Suprapubic skin (tissue), 4 donors: ENCODE results near the gene NSMF. TPM values are rescaled to one million over a fixed set of nuclear protein-coding genes. Genes with fewer than 3 reads are reported as not detected.

Experiments
- DNase-seq, 2 donors: peaks; one replicate each; pipeline ENCODE4 v3.0.0-alpha.2; 2019; ENCODE audit warnings: low spot score in 2 of 2
- H3K27ac ChIP-seq: fragments of 200-600 bp; sonication (generic); one replicate; pipeline ENCODE4 v1.5.1; 2019
- H3K27me3 ChIP-seq: fragments of 200-600 bp; sonication (generic); one replicate; pipeline ENCODE4 v1.5.1; 2019
- H3K36me3 ChIP-seq: fragments of 200-600 bp; sonication (generic); one replicate; pipeline ENCODE4 v1.5.1; 2019
- H3K4me1 ChIP-seq: fragments of 200-600 bp; sonication (generic); one replicate; pipeline ENCODE4 v1.5.1; 2019
- H3K4me3 ChIP-seq: fragments of 200-600 bp; sonication (generic); one replicate; pipeline ENCODE4 v1.5.1; 2019; ENCODE audit warnings: mild to moderate bottlenecking
- H3K9me3 ChIP-seq: fragments of 200-600 bp; sonication (generic); one replicate; pipeline ENCODE4 v1.5.1; 2019
- CTCF ChIP-seq, 2 donors: fragments of 200-600 bp in 1 of 2; fragments of 450-650 bp in 1 of 2; sonication (generic) in 1 of 2; IDR thresholded peaks; one replicate each; pipeline ENCODE4 v1.5.1; 2016 to 2019; ENCODE audit warnings: antibody characterized with exemption in 2 of 2, mild to moderate bottlenecking in 1 of 2, moderate library complexity in 1 of 2
- EP300 ChIP-seq: sonication (generic); formaldehyde crosslinking; IDR thresholded peaks from one replicate; pipeline ENCODE4 v1.6.1; 2017; ENCODE audit warnings: antibody characterized with exemption
- POLR2A ChIP-seq, 2 donors: fragments of 450-650 bp; IDR thresholded peaks; one replicate each; pipeline ENCODE4 v1.6.1; 2017; ENCODE audit warnings: antibody characterized with exemption in 2 of 2, mild to moderate bottlenecking in 2 of 2, moderate library complexity in 2 of 2
- POLR2AphosphoS5 ChIP-seq, 3 donors: sonication (generic); formaldehyde crosslinking; IDR thresholded peaks; one replicate each; pipeline ENCODE4 v1.6.1; 2017; ENCODE audit warnings: antibody characterized with exemption in 3 of 3
- WGBS: methylation state at CpG from one replicate; pipeline ENCODE4 v1.1.5; 2018; 5-methylcytosine and 5-hydroxymethylcytosine counted together
- total RNA-seq, 4 donors: library from RNA; depleted of rRNA; stranded (reverse); fragments of >200 nt; gene quantifications; one replicate each; pipeline ENCODE4 v1.1.0, GENCODE V29; 2016

NSMF gene
- total RNA-seq, 4 donors from 2014 or later = 36.1 to 48.1 (median 39.8) TPM

GRCh38 chr9:137402746-137403145 lies 56.4 kb downstream of the NSMF start:
- DNase-seq = no peak
- no peaks in the 10 kb centered on the region for H3K36me3 ChIP-seq
- WGBS = 97% methylated on average over 6 of the region's 11 CpGs

GRCh38 chr9:137398561-137399468 lies 60.3 kb downstream of the NSMF start:
- H3K9me3 ChIP-seq = no peaks in the 10 kb centered on the region
- H3K4me1 ChIP-seq = no peaks in the 10 kb centered on the region
- WGBS = 95% methylated on average over 60 of the region's 60 CpGs
- no peak for DNase-seq
- no peak for TF ChIP-seq POLR2A (IDR thresholded peaks at IDR 0.05)
- TF ChIP-seq EP300 = no peak
- H3K4me3 ChIP-seq = no peak overlapping the region
- H3K27me3 ChIP-seq = no peaks in the 10 kb centered on the region
- H3K36me3 ChIP-seq = peaks cover 7% of the 10 kb centered on the region
- no peak overlapping the region for H3K27ac ChIP-seq

More at GRCh38 chr9:137402746-137403145, 56.4 kb downstream of the NSMF start:
- TF ChIP-seq EP300 (no peak), POLR2AphosphoS5 (IDR thresholded peaks at IDR 0.05) (no peak), CTCF (IDR thresholded peaks at IDR 0.05) (no peak), POLR2A (IDR thresholded peaks at IDR 0.05) (no peak)
- Histone ChIP-seq H3K4me3 (no peak overlapping the region), H3K4me1 (peaks cover 16% of the 10 kb centered on the region), H3K27me3 (no peaks in the 10 kb centered on the region), H3K9me3 (no peaks in the 10 kb centered on the region), H3K27ac (no peak overlapping the region)

- DNase-seq = no peak
- Histone ChIP-seq H3K4me1 (no peaks in the 10 kb centered on the region), H3K4me3 (no peak overlapping the region), H3K27ac (no peak overlapping the region), H3K9me3 (no peaks in the 10 kb centered on the region), H3K27me3 (no peaks in the 10 kb centered on the region), H3K36me3 (peaks cover 16% of the 10 kb centered on the region)
- WGBS = 85% methylated on average over 20 of the region's 20 CpGs
- TF ChIP-seq EP300 = no peak
- TF ChIP-seq POLR2A (IDR thresholded peaks at IDR 0.05) = no peak
- no peak for TF ChIP-seq POLR2AphosphoS5 (IDR thresholded peaks at IDR 0.05)
- no peak for TF ChIP-seq CTCF (IDR thresholded peaks at IDR 0.05)
Observed at GRCh38 chr9:137397675-137398423, 61.3 kb downstream of the NSMF start.

Other genes starting within 250 kb of the NSMF start
- 1 to 10 TPM; 2.8 to 7.5 (median 5.2) TPM for gene RNF208, start 237.1 kb downstream of the NSMF start, total RNA-seq
- 10 to 100 TPM; 22.8 to 65.7 (median 44.2) TPM for gene CYSRT1, start 234.2 kb downstream of the NSMF start, total RNA-seq
- gene RNF224, start 231.8 kb downstream of the NSMF start, total RNA-seq = 1 to 10 TPM in 3 of 4 donors, under 1 TPM in 1; 0.34 to 2.0 (median 1.1) TPM
- under 1 TPM in 1 of 4 donors, not detected in 3; 0.34 TPM for gene SLC34A3, start 228.4 kb downstream of the NSMF start, total RNA-seq
- gene TUBB4B, start 218.0 kb downstream of the NSMF start, total RNA-seq = 100 to 1,000 TPM; 225 to 708 (median 639) TPM
- 1 to 10 TPM in 1 of 4 donors, not detected in 3; 1.2 TPM for gene STPG3, start 208.0 kb downstream of the NSMF start, total RNA-seq
- gene NELFB, start 204.0 kb downstream of the NSMF start, total RNA-seq = 10 to 100 TPM; 45.0 to 54.2 (median 50.9) TPM
- 1 to 10 TPM; 3.5 to 9.2 (median 4.4) TPM for gene TOR4A, start 181.6 kb downstream of the NSMF start, total RNA-seq
- gene NRARP, start 157.1 kb downstream of the NSMF start, total RNA-seq = 10 to 100 TPM; 25.3 to 69.0 (median 65.5) TPM
- 10 to 100 TPM in 3 of 4 donors, 1 to 10 TPM in 1; 7.3 to 54.0 (median 16.4) TPM for gene EXD3, start 36.2 kb downstream of the NSMF start, total RNA-seq
- gene NOXA1, start 35.9 kb downstream of the NSMF start, total RNA-seq = 1 to 10 TPM; 2.2 to 7.6 (median 4.0) TPM
- not detected for gene ENTPD8, start 18.0 kb downstream of the NSMF start, total RNA-seq
- 10 to 100 TPM; 12.2 to 97.0 (median 33.3) TPM for gene PNPLA7, start 91.1 kb upstream of the NSMF start, total RNA-seq
- gene MRPL41, start 92.5 kb upstream of the NSMF start, total RNA-seq = 10 to 100 TPM; 44.1 to 70.0 (median 55.3) TPM
- 10 to 100 TPM; 26.8 to 64.8 (median 34.1) TPM for gene DPH7, start 119.6 kb upstream of the NSMF start, total RNA-seq
- gene ZMYND19, start 131.2 kb upstream of the NSMF start, total RNA-seq = 10 to 100 TPM; 19.2 to 39.4 (median 28.3) TPM
- gene ARRDC1, start 146.4 kb upstream of the NSMF start, total RNA-seq = 100 to 1,000 TPM in 1 of 4 donors, 10 to 100 TPM in 3; 79.2 to 143 (median 85.8) TPM
- gene EHMT1, start 159.7 kb upstream of the NSMF start, total RNA-seq = 100 to 1,000 TPM in 1 of 4 donors, 10 to 100 TPM in 3; 77.1 to 149 (median 86.6) TPM